Measurements from ENCODE around the gene RAPGEF2.
"Not testable (repeated sequence)": the region's sequence is repeated elsewhere in the genome, so short reads cannot be mapped to it uniquely, and the experiment has no call there.

The RAPGEF2 gene

DNA sequence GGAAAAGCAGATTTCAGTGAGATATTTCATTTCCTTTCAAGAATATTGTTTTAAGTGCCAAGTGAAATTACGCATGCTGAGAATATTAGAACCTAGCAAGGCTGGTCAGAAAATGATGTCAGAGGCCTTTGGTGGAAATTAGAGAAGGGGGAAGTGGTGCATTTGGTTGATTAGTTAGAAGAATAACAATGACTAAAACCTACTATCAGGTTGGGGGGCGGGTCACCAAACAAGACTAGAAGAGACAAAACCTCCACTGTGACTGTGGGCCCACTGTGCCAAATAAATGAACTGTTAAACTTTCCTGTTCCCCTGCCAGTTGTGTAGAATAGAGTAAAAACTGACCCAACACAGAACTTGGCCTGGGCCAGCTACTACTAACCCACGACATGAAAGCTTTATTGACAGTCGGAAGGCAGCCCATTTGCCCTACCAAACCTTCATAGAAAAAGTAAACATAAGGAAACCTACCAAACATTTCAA, 2.9 kb downstream of the RAPGEF2 start:
- peak overlapping the region; percentile 90 for H3K4me3 Mint-ChIP-seq
- H3K27ac Mint-ChIP-seq, result peak overlapping the region; percentile 98 to 99
- no peaks in the 10 kb centered on the region for H3K9me3 Mint-ChIP-seq
- DNase-seq (no peak), ATAC-seq (replicated peaks) (no peak)
- peaks cover 33 to 47% of the 10 kb centered on the region in 2 donors for H3K4me1 Mint-ChIP-seq (ENCODE audit: low read depth in 2 of 2)
- H3K27me3 Mint-ChIP-seq, result no peaks in the 10 kb centered on the region
- peaks cover 30% of the 10 kb centered on the region for H3K36me3 Mint-ChIP-seq (ENCODE audit: insufficient read depth)

DNA sequence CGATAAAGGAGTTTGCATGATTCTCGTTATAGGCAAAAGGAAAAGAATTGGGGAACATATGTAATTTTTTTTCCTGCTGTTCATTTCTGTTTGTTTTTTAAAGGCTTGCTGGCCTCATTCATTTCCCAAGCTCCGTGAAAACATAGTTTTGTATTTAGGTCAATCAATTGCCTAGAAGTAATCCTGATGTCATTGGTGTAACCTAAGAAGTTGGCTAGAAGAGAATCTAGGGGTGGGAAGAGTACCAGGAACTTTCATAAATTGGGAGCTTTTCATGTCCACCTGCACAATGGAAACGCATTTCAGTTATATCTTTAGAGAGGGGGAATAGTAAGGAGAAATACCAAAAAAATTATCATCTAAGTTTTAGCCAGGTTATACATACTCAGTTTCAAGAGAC, 3.8 kb downstream of the RAPGEF2 start:
- H3K4me3 Mint-ChIP-seq, result no peak overlapping the region
- ATAC-seq (replicated peaks) (no peak), DNase-seq (no peak)
- H3K27me3 Mint-ChIP-seq, result no peaks in the 10 kb centered on the region
- no peak overlapping the region for H3K27ac Mint-ChIP-seq
- H3K4me1 Mint-ChIP-seq (ENCODE audit: low read depth in 2 of 2), result peaks cover 37 to 46% of the 10 kb centered on the region in 2 donors
- H3K36me3 Mint-ChIP-seq (ENCODE audit: insufficient read depth), result peaks cover 30% of the 10 kb centered on the region
- no peaks in the 10 kb centered on the region for H3K9me3 Mint-ChIP-seq

DNA sequence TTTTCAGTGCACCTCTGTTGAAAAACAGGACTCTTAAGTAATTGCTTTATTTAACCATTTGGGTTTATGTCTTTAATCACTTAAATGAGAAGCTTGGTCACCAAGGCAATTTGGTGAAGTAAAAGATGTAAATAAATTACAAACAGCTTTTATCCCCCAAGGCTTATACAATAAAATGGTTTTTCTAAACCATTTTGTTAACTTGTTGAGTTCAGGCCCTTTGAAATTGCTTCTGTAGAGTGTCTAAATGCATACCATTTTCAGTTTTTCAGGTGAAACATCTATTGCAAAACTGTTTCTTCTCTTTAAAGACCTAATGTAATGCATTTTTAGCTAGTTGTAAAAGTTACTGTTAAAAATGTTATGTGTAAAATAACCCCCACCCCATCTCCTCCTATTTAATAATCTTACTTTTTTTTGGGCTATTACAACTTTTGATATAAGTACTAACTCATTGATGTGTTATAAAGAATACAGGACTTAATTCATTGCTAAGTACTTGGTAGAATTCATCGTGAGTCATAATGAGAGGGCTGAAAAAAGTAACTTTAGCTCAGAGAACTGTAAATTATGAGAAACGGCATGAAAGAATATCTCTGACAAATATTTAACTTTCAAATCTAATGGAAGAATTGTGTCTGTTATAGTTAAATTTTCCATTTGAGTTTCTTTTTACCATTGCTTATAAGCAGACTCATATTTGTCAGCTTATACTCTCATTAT, 4.5 kb downstream of the RAPGEF2 start:
- H3K4me3 Mint-ChIP-seq, result no peak overlapping the region

DNA sequence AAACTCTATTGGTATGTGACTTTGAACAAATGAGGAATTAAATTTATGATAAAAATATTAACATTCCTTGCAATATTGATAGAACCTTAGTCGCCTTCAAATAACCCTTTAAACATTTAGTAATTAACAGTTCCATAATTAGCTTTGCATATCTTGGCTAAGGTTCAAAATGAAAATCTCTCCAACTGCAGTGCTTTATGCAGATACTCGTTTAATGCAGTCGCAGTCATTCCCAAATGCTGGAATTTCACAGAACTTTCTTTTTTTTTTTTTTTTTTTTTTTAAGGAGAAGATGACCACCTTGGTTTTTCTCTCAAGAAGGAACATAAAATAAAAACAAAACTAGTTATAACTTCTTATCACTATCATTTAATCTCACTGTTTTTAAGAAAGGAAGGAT, 5.2 kb downstream of the RAPGEF2 start:
- no peak for DNase-seq
- Mint-ChIP-seq H3K36me3 (ENCODE audit: insufficient read depth) (peaks cover 18% of the 10 kb centered on the region), H3K27ac (no peak overlapping the region), H3K9me3 (no peaks in the 10 kb centered on the region), H3K4me3 (no peak overlapping the region), H3K27me3 (no peaks in the 10 kb centered on the region), H3K4me1 (ENCODE audit: low read depth in 2 of 2) (peaks cover 31 to 39% of the 10 kb centered on the region in 2 donors)
- no peak for ATAC-seq (replicated peaks)

More for the DNA sequence above, 4.5 kb downstream of the RAPGEF2 start:
- H3K27ac Mint-ChIP-seq, result no peak overlapping the region
- ATAC-seq (replicated peaks) (no peak), DNase-seq (no peak)
- no peaks in the 10 kb centered on the region for H3K27me3 Mint-ChIP-seq
- no peaks in the 10 kb centered on the region for H3K9me3 Mint-ChIP-seq
- peaks cover 23% of the 10 kb centered on the region for H3K36me3 Mint-ChIP-seq (ENCODE audit: insufficient read depth)
- peaks cover 31 to 39% of the 10 kb centered on the region in 2 donors for H3K4me1 Mint-ChIP-seq (ENCODE audit: low read depth in 2 of 2)

DNA sequence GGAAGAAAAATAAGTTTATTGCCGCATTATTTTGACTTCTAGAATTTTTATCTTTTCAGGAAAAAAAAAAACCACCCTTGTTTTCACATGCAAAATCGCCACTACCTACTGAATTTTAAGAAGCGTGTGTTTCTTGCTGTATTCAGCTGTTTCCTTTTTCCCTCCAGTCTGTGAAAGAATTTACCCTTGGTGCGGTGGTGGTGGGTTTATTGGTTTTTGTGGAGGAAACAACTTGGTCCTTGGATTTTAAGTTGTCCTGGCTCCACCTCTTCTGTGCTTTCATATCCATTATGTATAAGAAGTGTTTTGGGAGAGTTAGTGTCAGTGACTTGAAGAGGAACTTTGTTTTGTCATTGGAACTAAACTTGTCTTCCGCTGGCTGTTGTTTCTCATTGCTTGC, 8.1 kb downstream of the RAPGEF2 start:
- Mint-ChIP-seq H3K27me3 (no peaks in the 10 kb centered on the region), H3K27ac (no peak overlapping the region), H3K4me3 (no peak overlapping the region), H3K4me1 (ENCODE audit: low read depth in 2 of 2) (peaks cover 15 to 20% of the 10 kb centered on the region in 2 donors), H3K36me3 (ENCODE audit: insufficient read depth) (peaks cover 17% of the 10 kb centered on the region), H3K9me3 (no peaks in the 10 kb centered on the region)
- DNase-seq, result no peak
- ATAC-seq (replicated peaks), result no peak

DNA sequence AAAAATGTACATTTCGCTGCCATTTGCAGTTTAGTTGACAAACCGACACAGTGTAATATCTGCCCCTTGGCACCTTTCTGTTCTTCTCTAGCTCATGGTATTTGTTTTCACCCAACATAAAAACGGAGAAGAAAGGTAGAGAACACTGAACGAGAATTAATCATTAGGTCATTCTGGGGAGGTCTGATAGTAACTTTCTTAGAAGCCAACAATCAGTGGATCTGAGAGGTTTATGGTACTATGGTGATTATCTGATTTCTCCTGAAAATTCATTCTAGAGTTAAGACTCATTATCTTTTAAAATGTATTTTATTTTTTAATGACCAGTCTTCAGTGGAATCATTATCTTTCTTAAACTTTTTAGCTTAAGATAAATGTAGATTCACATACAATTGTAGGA, 8.5 kb downstream of the RAPGEF2 start:
- ATAC-seq (replicated peaks) (no peak), DNase-seq (no peak)
- Mint-ChIP-seq H3K27ac (no peak overlapping the region), H3K36me3 (ENCODE audit: insufficient read depth) (peaks cover 19% of the 10 kb centered on the region), H3K27me3 (no peaks in the 10 kb centered on the region), H3K4me3 (no peak overlapping the region), H3K9me3 (no peaks in the 10 kb centered on the region), H3K4me1 (ENCODE audit: low read depth in 2 of 2) (peaks cover 15 to 19% of the 10 kb centered on the region in 2 donors)

DNA sequence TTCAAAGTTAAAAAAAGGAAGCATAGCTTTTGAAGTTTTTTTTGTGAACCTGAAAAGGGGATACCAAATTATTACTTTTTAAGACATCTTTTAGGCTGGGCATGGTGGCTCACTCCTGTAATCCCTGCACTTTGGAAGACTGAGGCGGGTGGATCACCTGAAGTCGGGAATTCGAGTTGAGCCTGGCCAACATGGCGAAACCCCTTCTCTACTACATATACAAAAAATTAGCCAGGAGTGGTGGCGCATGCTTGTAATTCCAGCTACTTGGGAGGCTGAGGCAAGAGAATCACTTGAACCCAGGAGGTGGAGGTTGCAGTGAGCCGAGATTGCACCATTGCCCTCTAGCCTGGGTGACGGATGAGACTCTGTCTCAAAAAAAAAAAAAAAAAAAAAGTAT, 10.5 kb downstream of the RAPGEF2 start:
- ATAC-seq (replicated peaks); H3K9me3 Mint-ChIP-seq; H3K27me3 Mint-ChIP-seq; H3K4me3 Mint-ChIP-seq; H3K27ac Mint-ChIP-seq; DNase-seq: not testable (repeated sequence)
- Mint-ChIP-seq H3K4me1 (ENCODE audit: low read depth in 2 of 2) (peaks cover 17 to 22% of the 10 kb centered on the region in 2 donors), H3K36me3 (ENCODE audit: insufficient read depth) (peaks cover 29% of the 10 kb centered on the region)

DNA sequence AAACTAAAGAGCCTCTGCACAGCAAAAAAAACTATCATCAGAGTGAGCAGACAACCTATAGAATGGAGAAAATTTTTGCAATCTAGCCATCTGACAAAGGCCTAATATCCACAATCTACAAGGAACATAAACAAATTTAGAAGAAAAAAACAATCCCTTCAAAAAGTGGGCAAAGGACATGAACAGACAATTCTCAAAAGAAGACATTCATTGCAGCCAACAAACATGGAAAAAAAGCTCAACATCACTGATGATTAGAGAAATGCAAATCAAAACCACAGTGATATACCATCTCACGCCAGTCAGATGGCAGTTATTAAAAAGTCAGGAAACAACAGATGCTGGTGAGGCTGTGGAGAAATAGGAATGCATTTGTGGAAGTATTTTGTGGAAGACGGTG, 13.2 kb downstream of the RAPGEF2 start:
- DNase-seq; H3K27me3 Mint-ChIP-seq; ATAC-seq (replicated peaks); H3K4me3 Mint-ChIP-seq; H3K9me3 Mint-ChIP-seq: not testable (repeated sequence)
- Mint-ChIP-seq H3K36me3 (ENCODE audit: insufficient read depth) (peaks cover 29% of the 10 kb centered on the region), H3K4me1 (ENCODE audit: low read depth in 2 of 2) (peaks cover 15 to 16% of the 10 kb centered on the region in 2 donors), H3K27ac (peak overlapping the region in 1 of 2 donors; percentile 78)

DNA sequence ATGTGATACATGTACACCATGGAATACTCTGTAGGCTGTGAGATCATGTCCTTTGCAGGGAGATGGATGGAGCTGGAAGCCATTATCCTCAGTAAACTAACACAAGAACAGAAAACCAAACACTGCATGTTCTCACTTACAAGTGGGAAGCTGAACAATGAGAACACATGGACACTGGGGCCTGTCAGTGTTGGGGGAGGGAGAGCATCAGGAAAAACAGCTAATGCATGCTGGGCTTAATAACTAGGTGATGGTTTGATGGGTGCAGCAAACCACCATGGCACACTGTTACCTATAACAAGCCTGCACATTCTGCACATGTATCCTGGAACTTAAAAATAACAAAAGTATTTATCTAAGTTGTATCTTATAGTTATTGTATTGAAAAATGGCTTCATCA, 13.8 kb downstream of the RAPGEF2 start:
- H3K4me3 Mint-ChIP-seq; ATAC-seq (replicated peaks); DNase-seq; H3K27me3 Mint-ChIP-seq; H3K9me3 Mint-ChIP-seq: not testable (repeated sequence)
- H3K36me3 Mint-ChIP-seq (ENCODE audit: insufficient read depth), result peaks cover 32% of the 10 kb centered on the region
- peak overlapping the region; percentile 69 to 78 for H3K27ac Mint-ChIP-seq
- peaks cover 12 to 13% of the 10 kb centered on the region in 2 donors for H3K4me1 Mint-ChIP-seq (ENCODE audit: low read depth in 2 of 2)

DNA sequence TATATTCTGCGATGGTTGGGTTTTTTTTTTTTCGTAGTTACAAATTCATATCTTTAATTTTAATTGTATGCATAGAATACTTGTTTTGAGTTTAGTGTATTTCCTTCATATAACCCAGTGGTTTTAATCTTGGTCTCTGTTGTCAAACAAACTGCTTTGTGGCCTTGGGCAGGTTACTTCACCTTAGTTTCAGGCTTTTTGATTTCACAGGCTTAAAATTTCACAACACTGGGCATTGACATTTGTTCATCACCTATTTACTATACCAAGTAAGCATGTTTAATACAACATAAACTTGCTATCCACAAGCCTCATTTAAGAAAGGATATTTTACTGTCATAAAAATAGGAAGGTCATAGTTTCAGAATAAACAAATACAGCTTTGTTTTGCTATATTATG, 14.7 kb downstream of the RAPGEF2 start:
- ATAC-seq (replicated peaks) (peak; percentile 39), DNase-seq (no peak)
- peak overlapping the region; percentile 69 to 78 for H3K27ac Mint-ChIP-seq
- no peaks in the 10 kb centered on the region for H3K9me3 Mint-ChIP-seq
- peaks cover 12 to 13% of the 10 kb centered on the region in 2 donors for H3K4me1 Mint-ChIP-seq (ENCODE audit: low read depth in 2 of 2)
- H3K36me3 Mint-ChIP-seq (ENCODE audit: insufficient read depth), result peaks cover 33% of the 10 kb centered on the region
- no peak overlapping the region for H3K4me3 Mint-ChIP-seq
- no peaks in the 10 kb centered on the region for H3K27me3 Mint-ChIP-seq

DNA sequence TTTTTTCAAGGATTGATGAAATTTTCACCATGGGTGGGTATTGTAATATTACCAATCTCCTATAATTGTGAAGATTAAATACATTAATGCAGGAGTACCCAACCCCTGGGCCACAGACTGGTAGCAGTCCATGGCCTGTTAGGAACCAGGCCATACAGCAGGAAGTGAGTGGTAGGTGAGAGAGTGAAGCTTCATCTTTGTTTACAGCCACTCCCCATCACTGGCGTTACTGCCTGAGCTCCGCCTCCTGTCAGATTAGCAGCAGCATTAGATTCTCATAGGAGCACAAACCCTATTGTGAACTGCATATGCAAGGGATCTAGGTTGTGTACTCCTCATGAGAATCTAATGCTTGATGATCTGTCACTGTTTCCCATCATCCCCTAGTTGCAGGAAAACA, 15.1 kb downstream of the RAPGEF2 start:
- H3K4me1 Mint-ChIP-seq (ENCODE audit: low read depth in 2 of 2), result peaks cover 12 to 13% of the 10 kb centered on the region in 2 donors
- H3K9me3 Mint-ChIP-seq, result no peaks in the 10 kb centered on the region
- peak overlapping the region; percentile 69 to 78 for H3K27ac Mint-ChIP-seq
- no peaks in the 10 kb centered on the region for H3K27me3 Mint-ChIP-seq
- ATAC-seq (replicated peaks) (peak; percentile 92), DNase-seq (peak; percentile 21 to 26 (median 22))
- no peak overlapping the region for H3K4me3 Mint-ChIP-seq
- H3K36me3 Mint-ChIP-seq (ENCODE audit: insufficient read depth), result peaks cover 33% of the 10 kb centered on the region

DNA sequence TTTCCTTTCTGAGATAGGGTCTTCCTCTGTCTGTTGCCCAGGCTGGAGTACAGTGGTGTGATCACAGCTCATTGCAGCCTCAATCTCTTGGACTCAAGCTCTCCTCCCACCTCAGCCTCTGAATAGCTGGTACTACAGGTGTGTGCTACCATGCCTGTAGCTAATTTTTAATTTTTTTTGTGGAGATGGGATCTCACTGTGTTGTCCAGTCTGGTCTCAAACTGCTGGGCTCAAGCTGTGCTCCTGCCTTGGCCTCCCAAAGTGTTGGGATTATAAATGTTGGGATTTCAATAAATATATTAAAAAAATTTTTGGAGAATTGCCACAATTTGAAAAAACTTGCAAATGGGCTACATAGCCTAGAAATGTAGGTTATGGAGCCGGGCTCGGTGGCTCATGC, 18.5 kb downstream of the RAPGEF2 start:
- Mint-ChIP-seq H3K4me1 (ENCODE audit: low read depth in 2 of 2) (peaks cover 17 to 26% of the 10 kb centered on the region in 2 donors), H3K27me3 (no peaks in the 10 kb centered on the region), H3K36me3 (ENCODE audit: insufficient read depth) (peaks cover 21% of the 10 kb centered on the region), H3K27ac (peak overlapping the region in 1 of 2 donors; percentile 75), H3K4me3 (no peak overlapping the region), H3K9me3 (no peaks in the 10 kb centered on the region)
- no peak for DNase-seq
- ATAC-seq (replicated peaks), result no peak

DNA sequence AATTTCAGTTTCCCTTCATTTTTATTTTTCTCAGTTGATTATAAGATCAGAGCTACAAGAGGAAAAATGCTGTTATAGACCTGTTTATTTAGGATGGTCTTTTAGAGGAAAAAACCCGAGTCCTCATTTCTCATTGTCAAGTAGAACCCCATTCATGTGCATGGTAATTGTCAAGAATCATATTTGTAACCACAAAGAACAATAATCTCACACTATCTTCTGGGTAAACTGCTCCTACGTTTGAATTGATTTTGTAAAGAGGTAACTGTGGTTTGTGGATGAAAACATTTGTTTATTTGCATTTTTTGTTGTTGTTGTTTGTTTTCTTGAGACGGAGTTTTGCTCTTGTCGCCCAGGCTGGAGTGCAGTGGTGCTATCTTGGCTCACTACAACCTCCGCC, 23.8 kb downstream of the RAPGEF2 start:
- peaks cover 14 to 29% of the 10 kb centered on the region in 2 donors for H3K4me1 Mint-ChIP-seq (ENCODE audit: low read depth in 2 of 2)
- peak overlapping the region; percentile 13 to 15 for H3K4me3 Mint-ChIP-seq
- H3K36me3 Mint-ChIP-seq (ENCODE audit: insufficient read depth), result peaks cover 10% of the 10 kb centered on the region
- no peaks in the 10 kb centered on the region for H3K27me3 Mint-ChIP-seq
- H3K27ac Mint-ChIP-seq, result peak overlapping the region in 1 of 2 donors; percentile 70
- ATAC-seq (replicated peaks) (peak; percentile 67), DNase-seq (no peak)
- no peaks in the 10 kb centered on the region for H3K9me3 Mint-ChIP-seq

All from effector memory CD8-positive, alpha-beta T cell (primary cell).